ENCODE measurements around the gene HOXA3.

Gene HOXA3

GRCh38 chr7:27099453-27100370 is 52.7 kb downstream of the HOXA3 start:
- no peak for DNase-seq

GRCh38 chr7:27098578-27099451 is 53.6 kb downstream of the HOXA3 start:
- DNase-seq: no peak

GRCh38 chr7:27097686-27098577 is 54.5 kb downstream of the HOXA3 start:
- no peak for DNase-seq

GRCh38 chr7:27096768-27097514 is 55.4 kb downstream of the HOXA3 start:
- DNase-seq: no peak

- peak; percentile 76 for DNase-seq
Measured at GRCh38 chr7:27095897-27096767, 56.3 kb downstream of the HOXA3 start, which contains the start of gene HOXA1. TSS of gene HOXA1 (minus strand) at chr7:27096000. CDS start at chr7:27095912, 88 bp downstream.

- DNase-seq: peak; percentile 27
Measured at GRCh38 chr7:27095050-27095896, 57.1 kb downstream of the HOXA3 start.

- no peak for DNase-seq
Measured at GRCh38 chr7:27094304-27095049, 57.9 kb downstream of the HOXA3 start.

- no peak for DNase-seq
Measured at GRCh38 chr7:27093184-27093895, 59.0 kb downstream of the HOXA3 start.

GRCh38 chr7:27092819-27093110 is 59.6 kb downstream of the HOXA3 start:
- no peak for DNase-seq

GRCh38 chr7:27091941-27092818 is 60.2 kb downstream of the HOXA3 start:
- no peak for DNase-seq

GRCh38 chr7:27091105-27091504 is 61.3 kb downstream of the HOXA3 start:
- no peak for DNase-seq

GRCh38 chr7:27088002-27088922 is 64.1 kb downstream of the HOXA3 start:
- no peak for DNase-seq

- DNase-seq: no peak
Measured at GRCh38 chr7:27083646-27084045, 68.7 kb downstream of the HOXA3 start.

- DNase-seq: no peak
Measured at GRCh38 chr7:27082171-27082570, 70.2 kb downstream of the HOXA3 start.

- no peak for DNase-seq
Measured at GRCh38 chr7:27080844-27081436, 71.4 kb downstream of the HOXA3 start.

All from activated naive CD4-positive, alpha-beta T cell treated with Interleukin-2 at 50 U/mL for 16 hours (primary cell).